SK-N-SH (cell line): Measurements from ENCODE around the gene PHC3.

ENCODE experiments used
- ELF1 ChIP-seq: IDR thresholded peaks from 2 replicates; pipeline ENCODE4 v1.4.0; 2012
- EP300 ChIP-seq, 2 experiments: IDR thresholded peaks; 2 replicates each; pipeline versions ENCODE4 v1.4.0 to v1.6.1; 2012; ENCODE audit warnings: borderline replicate concordance in 1 of 2, low read depth in 1 of 2, low read length in 1 of 2
- POLR2AphosphoS5 ChIP-seq: IDR thresholded peaks from 2 replicates; pipeline ENCODE4 v1.6.1; 2012; ENCODE audit warnings: low read depth, low read length
- REST ChIP-seq: IDR thresholded peaks from 2 replicates; pipeline ENCODE4 v1.6.1; 2012; ENCODE audit warnings: mild to moderate bottlenecking, low read depth, low read length, moderate library complexity

- no peak for TF ChIP-seq EP300 (IDR thresholded peaks at IDR 0.05; ENCODE audit: borderline replicate concordance in 1 of 2, low read depth in 1 of 2, low read length in 1 of 2)
- TF ChIP-seq REST: no peak
- TF ChIP-seq ELF1: no peak
- TF ChIP-seq POLR2AphosphoS5: no peak
Observed at GRCh38 chr3:170179432-170179831, 2.1 kb downstream of the PHC3 start.
